HG02840 (cell line): ENCODE measurements around the gene MACROD2.
A peak's percentile ranks its signal among the peaks of the same experiment; 100 is the strongest.

ENCODE experiments used
- ATAC-seq: cut with Tn5 transposase; IDR thresholded peaks from one replicate; pipeline ENCODE4 v1.9.1; 2021; ENCODE audit warnings: mild to moderate bottlenecking, moderate library complexity, moderate number of reproducible peaks; ENCODE audit not compliant: unreplicated experiment, low FRiP score

MACROD2 gene

DNA sequence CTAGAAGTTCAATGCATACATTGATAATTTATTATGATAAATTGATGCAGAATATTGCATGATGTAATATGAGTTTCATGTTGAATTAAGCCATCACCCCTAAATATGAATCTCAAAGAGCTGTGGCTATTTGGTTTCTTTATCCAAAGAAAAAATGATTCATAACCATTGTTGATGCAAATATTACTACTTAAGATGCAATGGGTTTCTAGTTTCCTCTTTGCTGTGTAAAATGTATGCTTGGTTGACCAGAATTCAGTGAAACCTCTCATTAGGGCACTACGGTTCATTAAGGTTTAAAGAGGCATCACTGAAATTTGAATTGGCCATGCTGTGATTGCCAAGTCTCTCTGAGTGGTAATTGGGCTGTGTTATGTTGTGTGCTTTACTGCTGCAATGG is 834.6 kb downstream of the MACROD2 start:
- peak; percentile 45 for ATAC-seq

DNA sequence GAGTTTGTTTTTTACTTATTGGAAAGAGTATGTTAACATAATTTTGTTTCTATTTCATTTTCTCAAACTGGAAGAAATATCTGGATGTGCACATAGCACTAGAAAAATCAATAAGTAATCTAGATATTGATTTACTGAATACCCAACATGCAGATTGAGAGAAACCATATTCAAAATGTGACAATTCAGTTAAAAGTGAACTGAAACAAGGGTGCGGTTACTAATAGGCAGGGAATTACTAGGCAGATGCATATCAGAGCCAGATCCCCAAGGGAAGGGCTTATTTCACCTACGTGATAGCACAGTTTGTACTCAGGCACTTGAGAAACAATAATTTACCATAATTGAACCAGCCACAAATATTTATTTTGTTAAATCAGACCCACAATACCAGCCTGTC is 835.1 kb downstream of the MACROD2 start:
- peak; percentile 69 for ATAC-seq

DNA sequence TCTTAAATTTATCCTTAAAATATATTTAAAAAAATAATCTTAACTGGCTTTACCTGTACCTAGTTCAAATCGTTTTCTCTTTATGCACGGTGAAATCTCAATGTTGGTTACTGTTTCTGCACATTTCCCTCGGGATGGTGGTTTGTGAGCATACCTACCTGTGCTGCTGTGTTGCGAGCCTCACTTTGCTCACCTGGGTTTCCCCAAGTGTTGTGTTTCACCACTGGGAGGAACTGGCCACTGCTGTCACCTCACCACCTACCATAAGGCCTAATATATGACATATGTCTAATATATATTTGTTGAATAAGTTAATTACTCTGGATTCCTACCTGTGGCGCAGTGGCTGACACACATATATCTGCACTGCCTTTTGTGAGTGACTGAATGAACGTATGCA is 835.6 kb downstream of the MACROD2 start:
- ATAC-seq, result no peak

- ATAC-seq, result peak; percentile 62
Measured at GRCh38 chr20:14832630-14833029, 837.3 kb downstream of the MACROD2 start.

- ATAC-seq, result peak; percentile 69
Measured at GRCh38 chr20:14838663-14839628, 843.6 kb downstream of the MACROD2 start.

GRCh38 chr20:14845199-14846160 is 850.2 kb downstream of the MACROD2 start:
- ATAC-seq, result no peak

- no peak for ATAC-seq
Measured at GRCh38 chr20:14848806-14849205, 853.5 kb downstream of the MACROD2 start.

DNA sequence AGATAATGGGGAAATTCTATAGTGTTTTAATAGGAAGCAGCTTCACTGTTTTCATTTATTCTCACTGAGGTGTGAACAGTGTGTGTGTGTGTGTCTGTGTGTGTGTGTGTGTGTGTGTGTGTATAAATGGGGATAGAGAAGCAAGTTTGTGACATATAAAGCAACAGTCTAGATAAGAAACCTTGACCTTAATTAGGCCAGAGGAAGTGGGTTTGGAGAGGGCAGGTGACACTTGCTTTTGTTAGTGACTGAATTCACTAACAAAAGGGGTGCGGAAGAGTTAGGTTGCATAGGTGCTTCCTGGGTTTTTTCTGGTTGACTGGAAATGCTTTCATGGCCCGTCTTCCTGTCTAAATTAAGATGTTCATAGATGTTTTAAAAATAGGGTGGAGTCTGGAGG is 857.8 kb downstream of the MACROD2 start:
- ATAC-seq, result no peak

DNA sequence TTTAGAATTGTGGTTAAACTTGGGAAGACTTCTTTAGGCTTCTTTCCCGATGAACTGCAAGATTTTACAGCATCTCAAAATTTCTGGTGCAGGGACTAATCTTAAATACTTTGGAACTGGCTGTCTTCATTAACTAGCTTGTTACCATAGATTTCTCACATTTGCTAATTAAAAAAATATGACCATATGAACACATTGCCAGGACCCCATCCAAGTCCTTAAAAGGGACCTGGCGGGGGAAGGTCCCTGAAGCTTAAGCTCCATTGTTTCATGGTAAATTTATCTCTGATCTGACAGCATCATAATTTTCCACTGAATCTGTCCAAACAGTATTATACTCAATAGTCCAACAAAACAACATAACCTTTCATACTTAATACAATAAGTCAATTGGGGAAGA is 859.9 kb downstream of the MACROD2 start:
- ATAC-seq, result no peak

DNA sequence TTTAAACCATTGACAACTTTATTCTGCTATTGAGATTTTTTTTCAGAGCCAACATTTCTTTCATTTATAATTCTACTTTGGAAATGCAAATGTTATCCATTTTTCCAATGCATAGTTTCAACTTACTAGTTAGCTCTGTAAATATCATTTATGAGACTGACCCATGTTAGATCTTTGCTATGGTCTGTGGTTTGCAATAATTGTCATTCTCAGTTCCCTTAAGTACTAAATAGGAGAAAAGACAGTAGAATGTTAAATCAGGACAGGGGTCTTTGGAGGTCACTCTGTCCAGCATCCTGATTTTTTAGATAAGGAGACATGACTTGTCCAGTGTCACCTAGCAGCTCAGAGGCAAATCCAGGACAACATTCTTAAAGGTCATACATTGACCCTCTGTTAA is 864.3 kb downstream of the MACROD2 start:
- no peak for ATAC-seq

DNA sequence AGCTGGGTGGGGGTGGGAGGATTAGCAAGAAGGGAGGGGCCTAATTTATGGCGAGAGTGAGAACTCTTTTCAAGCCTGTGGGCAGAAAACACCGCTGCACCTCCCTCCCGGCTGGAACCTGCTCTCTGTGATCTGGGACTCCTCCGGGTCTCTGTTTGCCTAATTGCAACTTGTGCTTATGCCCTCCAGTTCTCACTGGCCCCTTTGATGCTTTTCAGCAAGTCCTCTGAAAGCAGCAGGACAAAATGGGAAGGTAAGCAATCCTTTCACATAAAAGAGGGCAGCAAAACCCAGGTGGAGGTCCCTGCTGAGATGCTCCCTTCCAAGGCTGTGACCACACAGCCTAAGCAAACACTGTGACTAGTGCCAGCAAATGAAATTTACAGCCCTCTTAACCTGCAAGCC is 865.1 kb downstream of the MACROD2 start:
- ATAC-seq, result no peak

GRCh38 chr20:14861028-14861699 is 865.8 kb downstream of the MACROD2 start:
- ATAC-seq, result no peak

DNA sequence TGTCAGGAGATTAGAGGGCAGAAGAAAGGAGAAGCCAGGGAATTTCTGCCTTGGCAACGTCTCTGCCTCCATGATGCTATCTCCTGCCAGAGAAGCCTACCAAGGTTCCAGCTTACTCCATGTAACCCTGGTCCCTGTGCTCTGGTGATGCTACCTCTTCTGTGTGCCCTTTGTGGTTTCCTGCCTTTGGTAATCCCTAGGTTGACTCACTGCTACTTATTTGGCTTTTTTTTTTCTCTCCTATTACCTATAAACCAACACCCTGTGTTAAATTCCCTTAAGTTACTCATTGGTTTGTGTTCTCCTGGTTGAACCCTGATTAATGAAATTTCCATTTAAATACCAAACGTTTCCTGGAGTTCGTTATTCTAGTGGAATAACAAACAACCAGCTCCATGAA is 869.9 kb downstream of the MACROD2 start:
- ATAC-seq, result no peak

- no peak for ATAC-seq
Measured at GRCh38 chr20:14865731-14866130, 870.4 kb downstream of the MACROD2 start.

DNA sequence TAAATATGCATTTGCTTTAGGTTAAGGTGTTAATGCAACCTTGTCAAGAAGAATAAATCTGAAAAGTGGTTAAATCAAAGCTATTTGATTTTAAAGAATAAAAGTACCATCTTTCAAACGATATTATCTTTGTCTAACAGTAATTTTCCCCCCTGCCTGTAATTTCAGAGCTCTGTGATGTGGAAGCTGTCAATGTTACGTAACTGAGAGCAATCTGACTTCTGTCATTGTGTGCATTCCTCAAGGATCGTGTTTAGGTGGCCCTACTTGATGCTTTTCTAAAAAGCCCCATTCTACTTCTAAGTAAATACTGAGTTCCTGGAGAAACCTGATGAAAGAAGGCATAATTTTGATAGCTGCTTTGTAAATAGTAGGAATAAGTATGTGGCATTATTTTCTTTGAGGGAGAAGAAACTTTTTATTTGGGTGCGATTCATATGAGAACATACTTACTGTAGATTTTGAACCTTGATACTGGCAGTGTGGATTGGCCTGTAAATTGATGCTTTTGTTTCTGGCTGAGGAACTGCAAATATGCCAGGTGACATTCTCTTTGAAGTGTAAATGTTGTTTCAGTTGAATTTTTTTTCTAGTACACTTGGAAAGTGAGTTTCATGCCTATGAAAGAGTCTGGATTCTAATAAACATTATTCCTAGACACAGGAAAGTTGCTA is 871.7 kb downstream of the MACROD2 start:
- no peak for ATAC-seq

- no peak for ATAC-seq
Measured at GRCh38 chr20:14877301-14878028, 882.1 kb downstream of the MACROD2 start.

- no peak for ATAC-seq
Measured at GRCh38 chr20:14878676-14879019, 883.3 kb downstream of the MACROD2 start.

DNA sequence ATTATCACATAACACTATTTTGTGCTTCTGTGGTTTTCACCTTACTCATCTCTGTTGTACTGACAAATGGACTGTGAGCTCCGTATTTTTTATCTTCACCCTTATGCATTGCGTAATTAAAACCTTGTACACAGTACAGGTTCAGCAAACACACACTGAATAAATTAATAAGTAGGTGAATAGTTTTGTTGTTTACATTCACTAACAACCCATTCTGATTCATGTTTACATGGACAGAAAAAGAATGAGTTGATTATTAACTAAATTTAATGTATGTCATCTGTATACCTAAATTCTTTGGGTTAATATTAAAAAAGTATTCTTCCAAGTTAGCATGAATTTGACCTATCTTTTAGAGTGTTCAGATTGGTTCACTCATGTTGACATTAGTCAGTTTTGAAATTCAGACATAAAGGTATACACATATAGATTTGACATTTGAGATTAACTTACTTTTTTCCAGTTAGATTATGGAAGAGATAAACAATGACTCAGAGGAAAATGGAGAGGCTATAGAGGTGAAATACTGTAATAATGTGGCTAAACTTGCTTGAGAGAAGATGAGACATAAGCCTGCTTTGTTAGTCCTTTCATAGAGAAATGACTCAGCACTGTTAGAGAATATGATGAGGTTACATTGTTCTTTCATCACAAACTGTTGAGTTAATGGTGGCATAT is 883.8 kb downstream of the MACROD2 start:
- peak; percentile 56 for ATAC-seq

DNA sequence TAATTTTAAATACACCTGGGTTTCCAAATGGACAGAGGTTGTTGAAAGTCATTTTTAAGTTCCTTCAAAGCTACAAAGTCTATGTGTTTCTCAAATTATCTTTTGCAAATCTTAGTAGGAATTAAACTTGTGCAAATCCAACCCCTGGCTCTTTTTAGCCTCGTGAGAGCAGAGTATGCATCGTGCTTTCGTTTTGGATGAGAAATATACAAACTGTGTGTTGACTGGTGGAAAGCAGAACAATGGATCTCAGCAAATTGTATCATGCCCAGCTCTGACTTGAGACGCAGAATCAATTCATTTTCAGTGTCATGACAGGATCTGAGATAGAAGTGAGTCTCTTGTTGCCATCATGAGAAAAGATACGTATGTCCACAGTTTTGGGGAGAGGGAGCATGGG is 884.5 kb downstream of the MACROD2 start:
- ATAC-seq, result peak; percentile 8
